Measurements from ENCODE around the gene MALT1.
"Not testable (repeated sequence)": the region's sequence is repeated elsewhere in the genome, so short reads cannot be mapped to it uniquely, and the experiment has no call there.

DNA sequence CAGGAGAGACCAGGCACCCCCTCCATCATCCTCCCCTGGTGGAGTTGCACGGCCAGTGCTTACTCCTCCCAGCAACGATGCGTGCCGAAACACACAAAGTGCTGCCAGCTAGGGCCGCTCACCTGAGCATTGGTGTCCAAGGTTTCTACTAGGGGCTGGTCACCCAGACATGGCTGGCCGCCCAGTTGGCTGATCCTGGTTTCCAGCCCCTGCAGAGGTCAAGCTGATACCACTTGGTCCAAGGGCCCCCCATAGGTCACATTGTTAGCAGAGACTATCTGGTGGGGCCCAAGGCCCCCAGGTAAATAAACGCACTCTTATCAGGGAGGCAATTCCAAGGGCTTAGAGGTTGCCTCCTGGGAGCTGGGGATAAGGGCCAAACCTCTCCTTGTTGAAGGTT lies 86.1 kb downstream of the MALT1 start:
- TF ChIP-seq, protein P1, sequence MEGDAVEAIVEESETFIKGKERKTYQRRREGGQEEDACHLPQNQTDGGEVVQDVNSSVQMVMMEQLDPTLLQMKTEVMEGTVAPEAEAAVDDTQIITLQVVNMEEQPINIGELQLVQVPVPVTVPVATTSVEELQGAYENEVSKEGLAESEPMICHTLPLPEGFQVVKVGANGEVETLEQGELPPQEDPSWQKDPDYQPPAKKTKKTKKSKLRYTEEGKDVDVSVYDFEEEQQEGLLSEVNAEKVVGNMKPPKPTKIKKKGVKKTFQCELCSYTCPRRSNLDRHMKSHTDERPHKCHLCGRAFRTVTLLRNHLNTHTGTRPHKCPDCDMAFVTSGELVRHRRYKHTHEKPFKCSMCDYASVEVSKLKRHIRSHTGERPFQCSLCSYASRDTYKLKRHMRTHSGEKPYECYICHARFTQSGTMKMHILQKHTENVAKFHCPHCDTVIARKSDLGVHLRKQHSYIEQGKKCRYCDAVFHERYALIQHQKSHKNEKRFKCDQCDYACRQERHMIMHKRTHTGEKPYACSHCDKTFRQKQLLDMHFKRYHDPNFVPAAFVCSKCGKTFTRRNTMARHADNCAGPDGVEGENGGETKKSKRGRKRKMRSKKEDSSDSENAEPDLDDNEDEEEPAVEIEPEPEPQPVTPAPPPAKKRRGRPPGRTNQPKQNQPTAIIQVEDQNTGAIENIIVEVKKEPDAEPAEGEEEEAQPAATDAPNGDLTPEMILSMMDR (conservative IDR thresholded peaks at IDR 0.05; ENCODE audit: low read depth in 2 of 2) = not testable (repeated sequence)
- not testable (repeated sequence) for TF ChIP-seq EZH2 (IDR thresholded peaks at IDR 0.05; ENCODE audit: low read depth, unreplicated experiment); POLR2AphosphoS5 (IDR thresholded peaks at IDR 0.05; ENCODE audit: low read depth); EZH2phosphoT487 (IDR thresholded peaks at IDR 0.05; ENCODE audit: unreplicated experiment)
- TF ChIP-seq, protein P2, sequence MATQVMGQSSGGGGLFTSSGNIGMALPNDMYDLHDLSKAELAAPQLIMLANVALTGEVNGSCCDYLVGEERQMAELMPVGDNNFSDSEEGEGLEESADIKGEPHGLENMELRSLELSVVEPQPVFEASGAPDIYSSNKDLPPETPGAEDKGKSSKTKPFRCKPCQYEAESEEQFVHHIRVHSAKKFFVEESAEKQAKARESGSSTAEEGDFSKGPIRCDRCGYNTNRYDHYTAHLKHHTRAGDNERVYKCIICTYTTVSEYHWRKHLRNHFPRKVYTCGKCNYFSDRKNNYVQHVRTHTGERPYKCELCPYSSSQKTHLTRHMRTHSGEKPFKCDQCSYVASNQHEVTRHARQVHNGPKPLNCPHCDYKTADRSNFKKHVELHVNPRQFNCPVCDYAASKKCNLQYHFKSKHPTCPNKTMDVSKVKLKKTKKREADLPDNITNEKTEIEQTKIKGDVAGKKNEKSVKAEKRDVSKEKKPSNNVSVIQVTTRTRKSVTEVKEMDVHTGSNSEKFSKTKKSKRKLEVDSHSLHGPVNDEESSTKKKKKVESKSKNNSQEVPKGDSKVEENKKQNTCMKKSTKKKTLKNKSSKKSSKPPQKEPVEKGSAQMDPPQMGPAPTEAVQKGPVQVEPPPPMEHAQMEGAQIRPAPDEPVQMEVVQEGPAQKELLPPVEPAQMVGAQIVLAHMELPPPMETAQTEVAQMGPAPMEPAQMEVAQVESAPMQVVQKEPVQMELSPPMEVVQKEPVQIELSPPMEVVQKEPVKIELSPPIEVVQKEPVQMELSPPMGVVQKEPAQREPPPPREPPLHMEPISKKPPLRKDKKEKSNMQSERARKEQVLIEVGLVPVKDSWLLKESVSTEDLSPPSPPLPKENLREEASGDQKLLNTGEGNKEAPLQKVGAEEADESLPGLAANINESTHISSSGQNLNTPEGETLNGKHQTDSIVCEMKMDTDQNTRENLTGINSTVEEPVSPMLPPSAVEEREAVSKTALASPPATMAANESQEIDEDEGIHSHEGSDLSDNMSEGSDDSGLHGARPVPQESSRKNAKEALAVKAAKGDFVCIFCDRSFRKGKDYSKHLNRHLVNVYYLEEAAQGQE (IDR thresholded peaks at IDR 0.05; ENCODE audit: unreplicated experiment) = not testable (repeated sequence)
